IPS-15b (cell line): ENCODE results near the gene TSPAN13.

Experiments
- H3K27me3 ChIP-seq: one replicate; pipeline ENCODE4 v1.6.1; 2013; ENCODE audit warnings: low read length; ENCODE audit not compliant: control insufficient read depth, insufficient read depth
- H3K36me3 ChIP-seq: one replicate; pipeline ENCODE4 v1.6.1; 2013; ENCODE audit warnings: low read length; ENCODE audit not compliant: control insufficient read depth, insufficient read depth
- H3K4me1 ChIP-seq: one replicate; pipeline ENCODE4 v1.6.1; 2013; ENCODE audit warnings: mild to moderate bottlenecking, low read length; ENCODE audit not compliant: control insufficient read depth, insufficient read depth
- H3K4me3 ChIP-seq: one replicate; pipeline ENCODE4 v1.5.1; 2013; ENCODE audit warnings: low read depth, low read length
- H3K9ac ChIP-seq: one replicate; pipeline ENCODE4 v1.6.1; 2013; ENCODE audit warnings: low read depth, mild to moderate bottlenecking, low read length
- H3K9me3 ChIP-seq: one replicate; pipeline ENCODE4 v1.6.1; 2013; ENCODE audit warnings: mild to moderate bottlenecking, low read length; ENCODE audit not compliant: control insufficient read depth, insufficient read depth

TSPAN13 gene

GRCh38 chr7:16742547-16742946 is 11.0 kb upstream of the TSPAN13 start:
- H3K9ac ChIP-seq = no peak overlapping the region
- H3K27me3 ChIP-seq = no peaks in the 10 kb centered on the region

GRCh38 chr7:16743236-16743635 is 10.3 kb upstream of the TSPAN13 start:
- Histone ChIP-seq H3K9ac (no peak overlapping the region), H3K9me3 (no peaks in the 10 kb centered on the region), H3K4me3 (no peak overlapping the region), H3K27me3 (no peaks in the 10 kb centered on the region), H3K4me1 (peaks cover 15% of the 10 kb centered on the region), H3K36me3 (no peaks in the 10 kb centered on the region)

More at GRCh38 chr7:16742547-16742946, 11.0 kb upstream of the TSPAN13 start:
- peaks cover 17% of the 10 kb centered on the region for H3K4me1 ChIP-seq
- H3K9me3 ChIP-seq = no peaks in the 10 kb centered on the region
- no peaks in the 10 kb centered on the region for H3K36me3 ChIP-seq
- no peak overlapping the region for H3K4me3 ChIP-seq

- no peaks in the 10 kb centered on the region for H3K36me3 ChIP-seq
- H3K27me3 ChIP-seq = no peaks in the 10 kb centered on the region
- no peak overlapping the region for H3K9ac ChIP-seq
- peaks cover 15% of the 10 kb centered on the region for H3K4me1 ChIP-seq
- no peaks in the 10 kb centered on the region for H3K9me3 ChIP-seq
- H3K4me3 ChIP-seq = no peak overlapping the region
Observed at GRCh38 chr7:16744518-16745250, 8.9 kb upstream of the TSPAN13 start.

GRCh38 chr7:16745645-16746044 is 7.9 kb upstream of the TSPAN13 start:
- H3K4me1 ChIP-seq = peaks cover 15% of the 10 kb centered on the region
- no peak overlapping the region for H3K4me3 ChIP-seq
- H3K9me3 ChIP-seq = no peaks in the 10 kb centered on the region
- H3K27me3 ChIP-seq = no peaks in the 10 kb centered on the region
- no peak overlapping the region for H3K9ac ChIP-seq
- H3K36me3 ChIP-seq = no peaks in the 10 kb centered on the region

GRCh38 chr7:16747102-16747501 is 6.5 kb upstream of the TSPAN13 start:
- H3K36me3 ChIP-seq = no peaks in the 10 kb centered on the region
- peaks cover 15% of the 10 kb centered on the region for H3K4me1 ChIP-seq
- no peak overlapping the region for H3K9ac ChIP-seq
- no peaks in the 10 kb centered on the region for H3K27me3 ChIP-seq
- no peaks in the 10 kb centered on the region for H3K9me3 ChIP-seq
- no peak overlapping the region for H3K4me3 ChIP-seq

GRCh38 chr7:16753932-16754855 is 639 bp downstream of the TSPAN13 start:
- peaks cover 6% of the 10 kb centered on the region for H3K27me3 ChIP-seq
- peak overlapping the region; percentile 90 for H3K4me3 ChIP-seq
- peak overlapping the region; percentile 55 for H3K9ac ChIP-seq
- H3K36me3 ChIP-seq = no peaks in the 10 kb centered on the region
- H3K4me1 ChIP-seq = peaks cover 3% of the 10 kb centered on the region
- H3K9me3 ChIP-seq = no peaks in the 10 kb centered on the region

GRCh38 chr7:16754856-16755317 is 1.3 kb downstream of the TSPAN13 start:
- H3K9ac ChIP-seq = peak overlapping the region; percentile 16
- H3K36me3 ChIP-seq = no peaks in the 10 kb centered on the region
- H3K9me3 ChIP-seq = no peaks in the 10 kb centered on the region
- H3K4me1 ChIP-seq = peaks cover 3% of the 10 kb centered on the region
- peaks cover 6% of the 10 kb centered on the region for H3K27me3 ChIP-seq
- H3K4me3 ChIP-seq = peak overlapping the region; percentile 90

GRCh38 chr7:16755397-16755796 is 1.8 kb downstream of the TSPAN13 start:
- Histone ChIP-seq H3K4me3 (peak overlapping the region; percentile 90), H3K9me3 (no peaks in the 10 kb centered on the region), H3K9ac (no peak overlapping the region), H3K4me1 (peaks cover 3% of the 10 kb centered on the region), H3K27me3 (peaks cover 6% of the 10 kb centered on the region), H3K36me3 (no peaks in the 10 kb centered on the region)

- Histone ChIP-seq H3K4me3 (no peak overlapping the region), H3K9me3 (no peaks in the 10 kb centered on the region), H3K9ac (no peak overlapping the region), H3K4me1 (peaks cover 3% of the 10 kb centered on the region), H3K27me3 (peaks cover 6% of the 10 kb centered on the region), H3K36me3 (no peaks in the 10 kb centered on the region)
Observed at GRCh38 chr7:16758036-16758435, 4.5 kb downstream of the TSPAN13 start.

GRCh38 chr7:16758631-16759611 is 5.4 kb downstream of the TSPAN13 start:
- Histone ChIP-seq H3K27me3 (peaks cover 6% of the 10 kb centered on the region), H3K36me3 (no peaks in the 10 kb centered on the region), H3K4me1 (peaks cover 3% of the 10 kb centered on the region), H3K9ac (no peak overlapping the region), H3K9me3 (no peaks in the 10 kb centered on the region), H3K4me3 (no peak overlapping the region)

GRCh38 chr7:16759840-16760239 is 6.3 kb downstream of the TSPAN13 start:
- Histone ChIP-seq H3K4me3 (no peak overlapping the region), H3K36me3 (no peaks in the 10 kb centered on the region), H3K9me3 (no peaks in the 10 kb centered on the region), H3K27me3 (peaks cover 2% of the 10 kb centered on the region), H3K9ac (no peak overlapping the region), H3K4me1 (peaks cover 3% of the 10 kb centered on the region)
